A673 (cell line): ENCODE results near the gene ACBD3.

Source experiments
- CTCF ChIP-seq: fragments of 300-800, 200-600 bp; sonication (generic); conservative IDR thresholded peaks from 2 replicates; pipeline ENCODE4 v1.5.1; 2017; ENCODE audit warnings: low read depth, mild to moderate bottlenecking, antibody characterized with exemption, low read length, moderate library complexity, mixed read lengths
- EZH2 ChIP-seq: fragments of 200-600 bp; sonication (generic); IDR thresholded peaks from 2 replicates; pipeline ENCODE4 v1.6.1; 2017; ENCODE audit warnings: borderline replicate concordance, low read depth, mild to moderate bottlenecking, mixed read lengths, antibody characterized with exemption, low read length; ENCODE audit not compliant: poor library complexity, severe bottlenecking

GRCh38 chr1:226110249-226111097 lies 76.1 kb downstream of the ACBD3 start:
- no peak for TF ChIP-seq CTCF
- no peak for TF ChIP-seq EZH2
